Stimulated activated naive CD8-positive, alpha-beta T cell treated with anti-CD3 and anti-CD28 coated beads, Interleukin-15, Interleukin-2, amounts not matched to agents 100 U/mL and 50 U/mL, for 24 hours (primary cell): ENCODE measurements around the gene FAU.
"Not testable (repeated sequence)": the region's sequence is repeated elsewhere in the genome, so short reads cannot be mapped to it uniquely, and the experiment has no call there.

Source experiments
- ATAC-seq: fragments of 150-1000 bp; cut with Tn5 transposase; one replicate; pipeline ENCODE4 v1.10.0; 2021
- DNase-seq: peaks from one replicate; pipeline ENCODE4 v3.0.0; 2021

FAU gene

DNA sequence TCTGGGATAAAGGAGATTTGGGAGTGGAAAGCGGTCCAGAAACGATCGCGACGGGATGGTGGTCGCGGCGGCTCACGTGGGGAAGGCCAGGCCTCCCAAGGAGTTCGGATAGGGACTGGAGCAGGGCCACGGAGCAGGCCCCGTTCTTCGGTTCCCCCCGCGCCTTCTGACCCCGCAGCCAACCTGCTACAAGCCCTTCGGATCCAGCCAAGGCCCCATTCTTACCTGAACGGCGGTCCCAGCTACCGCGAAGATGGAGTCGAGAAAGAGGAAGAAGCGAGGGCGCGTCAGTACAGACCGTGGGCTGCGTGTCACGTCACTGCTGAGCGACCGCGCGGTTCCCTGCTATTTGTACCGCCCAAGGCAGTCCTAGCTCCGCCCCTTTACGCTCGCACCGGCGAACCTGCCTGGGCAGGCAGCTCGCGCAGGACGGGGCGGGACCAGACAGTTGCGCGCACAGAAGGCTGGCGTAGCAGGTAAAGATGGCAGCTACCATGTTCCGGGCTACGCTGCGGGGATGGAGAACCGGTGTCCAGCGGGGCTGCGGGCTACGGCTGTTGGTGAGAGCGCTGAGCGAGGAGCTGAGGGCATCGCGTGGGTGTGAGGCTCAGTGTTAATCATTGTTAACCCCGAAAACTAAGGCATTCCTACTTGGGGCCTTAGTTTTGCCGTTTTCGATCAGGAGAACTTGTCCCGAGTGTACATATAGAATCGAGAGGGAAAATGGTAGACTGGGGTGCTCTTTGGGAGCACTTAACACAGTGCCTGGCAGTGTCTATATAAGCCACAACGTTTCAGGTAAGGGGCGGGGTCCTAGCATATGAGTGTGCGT is at the start of gene FAU, which contains the start of gene MRPL49:
FAU (minus strand) TSS at position 270 of the 832 bp plus-strand sequence. CDS start 321 bp downstream, outside the sequence.
MRPL49 (plus strand) TSS at position 457 of the 832 bp plus-strand sequence; CDS start at position 483, 26 bp downstream.
- DNase-seq (peak; percentile 99), ATAC-seq (peak; percentile 90)

DNA sequence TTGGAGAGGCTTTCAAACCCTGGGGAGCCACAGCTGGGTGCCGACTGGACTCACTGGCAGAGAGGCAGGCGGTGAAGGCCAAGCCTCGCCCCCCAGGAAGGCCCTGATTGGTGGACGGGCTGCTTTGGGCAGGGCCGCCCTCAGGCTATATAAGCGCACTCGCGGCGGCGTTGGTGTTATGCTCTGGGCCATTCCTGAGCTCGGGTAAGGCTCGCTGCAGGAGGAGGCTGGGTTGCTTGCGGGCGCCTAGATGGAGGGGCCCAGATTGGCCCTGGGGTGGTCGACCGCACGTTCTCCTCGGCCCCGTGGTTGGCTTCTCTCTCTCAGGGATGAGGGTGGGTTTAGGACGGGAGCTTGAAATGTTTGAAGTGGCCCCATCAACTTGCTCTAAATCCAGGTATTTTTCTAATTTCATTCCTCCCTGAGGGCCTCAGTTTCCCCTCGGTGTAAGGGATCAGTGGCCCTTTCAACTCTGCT is 48.2 kb upstream of the FAU start, which contains the start of gene SPDYC:
SPDYC (plus strand) TSS at position 176 of the 477 bp plus-strand sequence. CDS start 1,125 bp downstream, outside the sequence.
- no peak for ATAC-seq
- no peak for DNase-seq

- DNase-seq (no peak), ATAC-seq (peak; percentile 49)
These were observed 47.3 kb upstream of the FAU start for GRCh38 chr11:65169164-65169641.

- no peak for DNase-seq
- no peak for ATAC-seq
These were observed 45.7 kb upstream of the FAU start for GRCh38 chr11:65167656-65168055.

DNA sequence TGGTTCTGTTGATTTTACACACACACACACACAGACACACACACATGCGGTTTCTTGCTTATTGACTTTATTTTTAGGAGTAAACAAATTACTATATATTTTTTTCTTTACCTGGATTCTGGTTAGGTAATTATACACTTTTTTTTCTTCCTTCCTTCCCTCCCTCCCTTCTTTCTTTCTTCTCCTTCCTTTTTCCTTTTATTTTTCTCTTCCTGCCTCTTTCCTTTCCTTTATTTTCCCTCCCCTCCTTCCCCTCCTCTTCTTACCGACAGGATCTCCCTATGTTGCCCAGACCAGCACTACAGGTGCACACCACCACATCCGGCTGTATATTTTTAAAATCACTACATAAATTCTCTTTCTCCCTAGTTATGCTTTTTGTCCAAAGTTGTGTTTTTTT is 45.0 kb upstream of the FAU start:
- DNase-seq (no peak), ATAC-seq (no peak)

GRCh38 chr11:65165410-65166317 is 43.7 kb upstream of the FAU start:
- DNase-seq (no peak), ATAC-seq (no peak)

DNA sequence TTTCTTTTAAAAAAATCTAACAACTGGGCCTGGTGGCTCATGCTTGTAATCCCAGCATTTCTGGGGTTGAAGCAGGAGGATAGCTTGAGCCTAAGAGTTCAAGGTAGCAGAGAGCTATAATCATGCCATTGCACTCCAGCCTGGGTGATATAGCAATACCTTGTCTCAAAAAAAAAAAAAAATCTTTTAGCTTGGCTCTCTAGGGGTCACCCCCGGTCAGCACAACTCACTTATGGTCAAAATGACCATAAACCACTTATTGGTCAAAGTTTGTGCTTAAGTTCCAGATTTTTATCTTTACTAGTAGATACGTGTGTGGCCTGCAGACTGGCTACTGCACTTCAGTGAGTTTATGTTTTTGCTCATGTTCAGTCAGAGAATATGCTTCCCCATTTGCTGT is 41.8 kb upstream of the FAU start:
- ATAC-seq (no peak), DNase-seq (no peak)

DNA sequence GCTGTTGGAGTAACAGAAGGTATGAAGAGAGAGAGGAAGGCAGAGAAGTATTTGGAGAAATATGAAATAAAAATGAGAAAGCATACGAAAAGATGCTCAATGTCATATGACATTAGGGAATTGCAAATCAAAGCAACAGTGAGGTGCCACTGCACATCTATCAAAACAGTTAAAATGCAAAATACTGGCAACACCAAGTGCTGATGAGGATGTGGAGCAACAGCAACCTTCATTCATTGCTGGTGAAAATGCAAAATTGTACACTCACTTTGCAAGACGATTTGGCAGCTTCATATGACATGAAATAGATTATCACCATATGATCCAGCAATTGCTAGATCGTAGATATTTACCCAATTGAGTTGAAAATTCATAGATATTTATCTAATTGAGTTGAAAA is 38.7 kb upstream of the FAU start:
- ATAC-seq (no peak), DNase-seq (no peak)

GRCh38 chr11:65159012-65159411 is 37.1 kb upstream of the FAU start:
- no peak for DNase-seq
- ATAC-seq = no peak

DNA sequence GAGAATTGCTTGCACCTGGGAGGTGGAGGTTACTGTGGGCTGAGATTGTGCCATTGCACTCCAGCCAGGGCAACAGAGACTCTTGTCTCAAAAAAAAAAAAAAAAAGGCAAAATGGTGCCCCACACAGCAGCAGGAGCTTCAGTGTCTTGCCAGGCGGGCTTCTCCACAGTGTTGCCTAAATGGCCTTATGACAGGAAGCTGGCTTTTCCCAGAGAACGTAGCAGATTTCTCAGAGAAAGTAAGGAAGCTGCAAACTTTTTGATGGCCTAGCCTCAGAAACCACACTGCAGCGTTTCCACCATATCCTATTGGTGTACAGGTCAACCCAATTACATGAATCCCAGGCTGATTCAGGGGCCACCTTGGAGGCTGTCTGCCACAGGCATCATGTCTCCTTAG is 35.4 kb upstream of the FAU start:
- DNase-seq (no peak), ATAC-seq (no peak)

DNA sequence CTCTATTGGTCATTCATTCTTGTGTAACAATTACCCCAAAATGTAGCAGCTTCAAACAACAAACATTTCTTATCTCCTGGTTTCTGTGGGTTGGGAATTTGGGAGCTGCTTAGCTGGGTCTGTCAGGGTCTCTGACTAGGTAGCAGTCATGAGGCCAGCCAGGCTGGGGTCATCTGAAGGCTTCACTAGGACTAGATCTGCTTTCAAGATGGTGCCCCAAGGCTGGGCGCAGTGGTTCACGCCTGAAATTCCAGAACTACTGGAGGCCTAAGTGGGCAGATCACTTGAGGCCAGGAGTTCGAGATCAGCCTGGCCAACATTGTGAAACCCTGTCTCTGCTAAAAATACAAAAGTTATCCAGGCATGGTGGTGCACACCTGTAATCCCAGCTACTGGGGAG is 35.0 kb upstream of the FAU start:
- no peak for DNase-seq

GRCh38 chr11:65156256-65156655 is 34.3 kb upstream of the FAU start:
- no peak for ATAC-seq
- no peak for DNase-seq

More for the DNA sequence above, 35.0 kb upstream of the FAU start:
- no peak for ATAC-seq

GRCh38 chr11:65152122-65152521 is 30.2 kb upstream of the FAU start:
- no peak for DNase-seq
- no peak for ATAC-seq

- DNase-seq (no peak), ATAC-seq (no peak)
These were observed 29.5 kb upstream of the FAU start for GRCh38 chr11:65151331-65151899.

DNA sequence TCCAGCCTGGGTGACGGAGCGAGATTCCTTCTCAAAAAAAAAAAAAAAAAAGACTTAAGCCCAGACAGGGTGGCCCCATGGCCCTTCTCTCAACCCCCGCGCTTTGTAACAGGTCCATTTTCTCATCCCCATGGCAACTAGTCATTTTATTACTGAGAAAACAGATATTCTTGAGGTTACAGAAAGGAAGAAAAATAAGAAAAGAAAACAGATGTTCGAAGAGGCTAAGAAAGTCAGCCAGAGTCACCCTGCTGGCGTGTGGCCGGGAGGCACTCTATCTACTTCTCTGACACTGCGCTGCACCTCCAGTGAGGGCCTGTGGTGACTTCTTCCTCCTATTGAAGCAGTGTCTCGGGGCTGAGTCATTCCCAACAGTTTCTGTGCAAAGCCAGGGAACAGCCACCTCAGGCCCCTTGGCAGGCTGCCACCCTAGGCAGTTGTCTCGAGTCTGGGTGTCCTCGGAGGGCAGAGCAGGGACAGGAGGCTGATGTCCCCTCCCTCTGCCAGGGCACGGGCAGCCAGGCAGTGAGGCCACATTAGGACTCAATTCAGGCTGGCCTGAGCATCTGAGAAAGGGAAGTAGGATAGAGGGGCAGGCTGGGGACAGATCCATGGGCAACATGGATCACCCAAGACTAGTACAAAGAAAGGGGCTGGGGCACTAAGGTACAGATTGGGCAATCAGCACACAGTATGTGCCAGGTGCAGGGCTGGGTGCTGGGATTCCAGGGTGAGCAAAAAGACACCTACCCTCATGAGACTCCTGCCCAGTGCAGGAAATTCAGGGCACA is 28.8 kb upstream of the FAU start:
- peak; percentile 85 for ATAC-seq
- DNase-seq = peak; percentile 52

GRCh38 chr11:65150131-65150508 is 28.2 kb upstream of the FAU start:
- DNase-seq, ATAC-seq: not testable (repeated sequence)

- DNase-seq (no peak), ATAC-seq (no peak)
These were observed 26.7 kb upstream of the FAU start for GRCh38 chr11:65148657-65149056.

GRCh38 chr11:65147352-65148075 is 25.6 kb upstream of the FAU start:
- no peak for DNase-seq
- no peak for ATAC-seq

GRCh38 chr11:65141896-65142494 is 20.1 kb upstream of the FAU start:
- ATAC-seq (no peak), DNase-seq (no peak)

GRCh38 chr11:65136515-65137096 is 14.7 kb upstream of the FAU start:
- ATAC-seq = no peak

More at GRCh38 chr11:65136515-65137096, 14.7 kb upstream of the FAU start:
- no peak for DNase-seq
